Thyroid gland (tissue), 4 donors: Measurements from ENCODE around the gene POU2F2.

Experiments used
- CTCF ChIP-seq, 6 experiments: fragments of 200-600 bp in 3 of 6; fragments of 450-650 bp in 3 of 6; sonication (generic) in 3 of 6; IDR thresholded peaks; one replicate each; pipeline ENCODE4 v1.5.1; 2016 to 2019; ENCODE audit warnings: antibody characterized with exemption in 6 of 6, mild to moderate bottlenecking in 2 of 6, inconsistent platforms in 1 of 6, moderate library complexity in 1 of 6
- POLR2A ChIP-seq, 2 donors: fragments of 450-650 bp; IDR thresholded peaks; one replicate each; pipeline ENCODE4 v1.6.1; 2017; ENCODE audit warnings: antibody characterized with exemption in 2 of 2, mild to moderate bottlenecking in 2 of 2, moderate library complexity in 1 of 2

- TF ChIP-seq CTCF (IDR thresholded peaks at IDR 0.05): no peak
- no peak for TF ChIP-seq POLR2A (IDR thresholded peaks at IDR 0.05)
Measured at GRCh38 chr19:42086188-42086736, 46.0 kb downstream of the POU2F2 start.
